ENCODE data around the gene INPP5A. TPM values are rescaled to one million over a fixed set of nuclear protein-coding genes. Genes with fewer than 3 reads are reported as not detected.

The INPP5A gene
- total RNA-seq, 1 experiment from 2014 or later = 16.6 TPM

DNA sequence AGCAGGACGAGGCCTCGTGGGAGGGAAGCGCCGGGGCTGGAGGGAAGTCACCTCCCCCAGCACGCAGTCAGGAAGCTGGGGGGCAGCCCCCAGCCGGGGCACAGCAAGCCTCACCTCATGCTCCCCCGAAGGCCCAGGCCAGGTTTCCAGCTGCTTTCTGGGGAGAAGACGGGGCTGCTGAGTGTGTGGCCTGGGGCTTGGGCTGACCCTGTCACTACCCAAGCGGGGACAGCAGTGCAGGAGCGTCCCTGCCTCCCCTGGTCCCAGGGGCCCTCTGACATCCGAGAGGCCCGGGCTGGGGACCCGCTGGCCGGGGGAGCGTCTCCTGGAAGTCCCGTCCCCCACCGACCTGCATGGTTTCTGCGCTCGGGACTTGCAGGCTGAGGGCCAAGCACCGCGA is 268.0 kb downstream of the INPP5A start:
- intact Hi-C loops (cut with micrococcal nuclease; ENCODE audit: unreplicated experiment) = no loop called here
- CTCF ChIA-PET = no interaction called here
- Mint-ChIP-seq H3K4me1 (ENCODE audit: low read depth, unreplicated experiment) (no peaks in the 10 kb centered on the region), H3K36me3 (ENCODE audit: insufficient read depth, unreplicated experiment) (no peaks in the 10 kb centered on the region), H3K27ac (ENCODE audit: unreplicated experiment) (no peak overlapping the region), H3K4me3 (ENCODE audit: low read depth, unreplicated experiment) (no peak overlapping the region), H3K9me3 (ENCODE audit: low read depth, unreplicated experiment) (no peaks in the 10 kb centered on the region), H3K27me3 (ENCODE audit: unreplicated experiment) (peaks cover 5% of the 10 kb centered on the region)
- TF ChIP-seq, protein P1, sequence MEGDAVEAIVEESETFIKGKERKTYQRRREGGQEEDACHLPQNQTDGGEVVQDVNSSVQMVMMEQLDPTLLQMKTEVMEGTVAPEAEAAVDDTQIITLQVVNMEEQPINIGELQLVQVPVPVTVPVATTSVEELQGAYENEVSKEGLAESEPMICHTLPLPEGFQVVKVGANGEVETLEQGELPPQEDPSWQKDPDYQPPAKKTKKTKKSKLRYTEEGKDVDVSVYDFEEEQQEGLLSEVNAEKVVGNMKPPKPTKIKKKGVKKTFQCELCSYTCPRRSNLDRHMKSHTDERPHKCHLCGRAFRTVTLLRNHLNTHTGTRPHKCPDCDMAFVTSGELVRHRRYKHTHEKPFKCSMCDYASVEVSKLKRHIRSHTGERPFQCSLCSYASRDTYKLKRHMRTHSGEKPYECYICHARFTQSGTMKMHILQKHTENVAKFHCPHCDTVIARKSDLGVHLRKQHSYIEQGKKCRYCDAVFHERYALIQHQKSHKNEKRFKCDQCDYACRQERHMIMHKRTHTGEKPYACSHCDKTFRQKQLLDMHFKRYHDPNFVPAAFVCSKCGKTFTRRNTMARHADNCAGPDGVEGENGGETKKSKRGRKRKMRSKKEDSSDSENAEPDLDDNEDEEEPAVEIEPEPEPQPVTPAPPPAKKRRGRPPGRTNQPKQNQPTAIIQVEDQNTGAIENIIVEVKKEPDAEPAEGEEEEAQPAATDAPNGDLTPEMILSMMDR (IDR thresholded peaks at IDR 0.05; ENCODE audit: unreplicated experiment) = no peak
- no TSS peak for BruUV-seq (replicated peaks)
- DNase-seq = no peak

DNA sequence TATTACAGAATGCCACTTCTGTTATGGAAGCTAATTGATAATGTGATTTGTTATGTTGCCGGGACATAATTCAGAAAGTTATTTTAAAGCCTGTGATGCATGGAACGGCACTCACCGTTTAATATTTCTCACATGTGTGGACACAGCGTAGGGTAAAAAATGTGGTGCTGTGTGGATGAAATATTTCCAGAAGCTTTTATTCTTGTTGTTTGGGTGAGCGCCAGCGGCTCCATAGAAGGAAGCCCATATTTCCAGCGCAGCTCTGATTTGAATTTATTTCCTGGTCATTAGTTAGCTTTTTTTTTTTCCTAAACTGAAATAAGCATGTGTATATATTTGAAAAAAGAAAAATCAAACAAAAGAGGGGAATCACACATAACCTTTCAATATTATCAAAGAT is 268.5 kb downstream of the INPP5A start:
- H3K27ac Mint-ChIP-seq (ENCODE audit: unreplicated experiment) = no peak overlapping the region
- H3K4me3 Mint-ChIP-seq (ENCODE audit: low read depth, unreplicated experiment) = no peak overlapping the region
- no peak for DNase-seq
- CTCF ChIA-PET = no interaction called here
- intact Hi-C loops (cut with micrococcal nuclease; ENCODE audit: unreplicated experiment) = no loop called here
- TF ChIP-seq, protein P1 (IDR thresholded peaks at IDR 0.05; ENCODE audit: unreplicated experiment) = no peak
- no peaks in the 10 kb centered on the region for H3K36me3 Mint-ChIP-seq (ENCODE audit: insufficient read depth, unreplicated experiment)
- no peaks in the 10 kb centered on the region for H3K4me1 Mint-ChIP-seq (ENCODE audit: low read depth, unreplicated experiment)
- H3K27me3 Mint-ChIP-seq (ENCODE audit: unreplicated experiment) = peaks cover 10% of the 10 kb centered on the region
- H3K9me3 Mint-ChIP-seq (ENCODE audit: low read depth, unreplicated experiment) = no peaks in the 10 kb centered on the region
- BruUV-seq (replicated peaks) = no TSS peak

DNA sequence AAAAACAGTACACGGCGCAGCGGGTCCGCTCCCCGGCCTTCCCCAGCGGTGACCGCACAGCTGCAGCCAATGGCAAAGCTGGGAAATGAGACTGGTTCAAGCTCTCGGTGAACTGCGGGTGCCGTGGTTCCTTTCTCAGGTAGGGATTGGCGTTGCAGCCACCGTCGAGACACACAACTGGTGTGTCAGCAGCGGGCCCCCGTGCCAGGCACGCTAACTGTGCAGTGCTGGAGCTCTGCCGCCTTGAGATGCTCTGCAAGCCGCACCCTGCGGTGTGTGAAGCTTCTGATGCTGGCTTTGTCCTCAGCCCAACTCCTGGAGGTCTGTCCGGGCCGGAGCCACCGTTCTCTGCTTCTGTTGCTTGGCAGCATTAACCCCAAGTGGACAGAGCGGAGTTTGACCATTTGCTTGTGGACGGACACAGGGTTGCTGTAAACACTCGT is 269.0 kb downstream of the INPP5A start:
- H3K4me3 Mint-ChIP-seq (ENCODE audit: low read depth, unreplicated experiment) = no peak overlapping the region
- no TSS peak for BruUV-seq (replicated peaks)
- CTCF ChIA-PET = no interaction called here

DNA sequence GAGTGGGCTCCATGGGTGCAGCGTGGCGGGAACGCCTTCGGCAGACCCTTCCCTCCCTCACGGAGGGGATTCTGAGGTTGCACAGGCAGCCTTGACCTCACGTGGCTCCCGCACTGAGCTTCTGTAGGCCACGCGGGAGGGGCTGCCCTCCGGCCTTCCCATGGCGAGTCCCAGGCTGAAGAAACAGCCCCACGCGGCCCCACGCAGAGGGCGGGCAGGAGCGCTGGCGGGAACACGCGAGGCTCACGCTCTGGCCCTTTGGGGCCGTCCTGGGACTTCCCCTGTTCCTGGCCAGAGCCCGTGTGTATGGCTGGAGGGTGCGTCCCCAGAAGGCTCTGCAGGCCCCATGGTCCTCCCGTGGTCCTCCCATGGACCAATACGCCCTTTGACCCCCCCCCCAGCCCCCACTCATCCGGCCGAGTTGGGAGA is 270.0 kb downstream of the INPP5A start:
- Mint-ChIP-seq H3K4me1 (ENCODE audit: low read depth, unreplicated experiment) (no peaks in the 10 kb centered on the region), H3K4me3 (ENCODE audit: low read depth, unreplicated experiment) (no peak overlapping the region), H3K9me3 (ENCODE audit: low read depth, unreplicated experiment) (no peaks in the 10 kb centered on the region), H3K36me3 (ENCODE audit: insufficient read depth, unreplicated experiment) (no peaks in the 10 kb centered on the region), H3K27ac (ENCODE audit: unreplicated experiment) (no peak overlapping the region), H3K27me3 (ENCODE audit: unreplicated experiment) (peaks cover 13% of the 10 kb centered on the region)
- BruUV-seq (replicated peaks) = no TSS peak
- TF ChIP-seq, protein P1 (IDR thresholded peaks at IDR 0.05; ENCODE audit: unreplicated experiment) = no peak
- no peak for DNase-seq
- intact Hi-C loops (cut with micrococcal nuclease; ENCODE audit: unreplicated experiment) = no loop called here
- CTCF ChIA-PET = no interaction called here

More for the DNA sequence above, 269.0 kb downstream of the INPP5A start:
- Mint-ChIP-seq H3K4me1 (ENCODE audit: low read depth, unreplicated experiment) (no peaks in the 10 kb centered on the region), H3K36me3 (ENCODE audit: insufficient read depth, unreplicated experiment) (no peaks in the 10 kb centered on the region), H3K9me3 (ENCODE audit: low read depth, unreplicated experiment) (no peaks in the 10 kb centered on the region), H3K27me3 (ENCODE audit: unreplicated experiment) (peaks cover 13% of the 10 kb centered on the region), H3K27ac (ENCODE audit: unreplicated experiment) (no peak overlapping the region)
- intact Hi-C loops (cut with micrococcal nuclease; ENCODE audit: unreplicated experiment) = no loop called here
- no peak for DNase-seq
- TF ChIP-seq, protein P1 (IDR thresholded peaks at IDR 0.05; ENCODE audit: unreplicated experiment) = no peak

Measured in Calu3 (cell line).